Esophagus muscularis mucosa (tissue), 4 donors: ENCODE data around the gene P2RX7. TPM values are rescaled to one million over a fixed set of nuclear protein-coding genes. Genes with fewer than 3 reads are reported as not detected.

Experiments used
- DNase-seq: peaks from one replicate; pipeline ENCODE4 v3.0.0-alpha.2; 2017; ENCODE audit errors: extremely low spot score
- H3K27ac ChIP-seq, 4 donors: fragments of 200-600 bp; sonication (generic); replicated peaks in 1 of 4; 1 replicate in 3 of 4; 2 replicates in 1 of 4; pipeline ENCODE4 v1.5.1; 2016 to 2019; ENCODE audit warnings: mild to moderate bottlenecking in 1 of 4
- H3K27me3 ChIP-seq, 4 donors: fragments of 200-600 bp; sonication (generic); one replicate each; pipeline versions ENCODE4 v1.5.1 to v1.6.0; 2016 to 2019
- H3K36me3 ChIP-seq, 4 donors: fragments of 200-600 bp; sonication (generic); one replicate each; pipeline ENCODE4 v1.5.1; 2016 to 2019
- H3K4me1 ChIP-seq, 4 donors: fragments of 200-600 bp; sonication (generic); one replicate each; pipeline ENCODE4 v1.5.1; 2016 to 2019
- H3K4me3 ChIP-seq, 4 donors: fragments of 200-600 bp; sonication (generic); 1 replicate in 2 of 4; 2 replicates in 2 of 4; pipeline ENCODE4 v1.5.1; 2016 to 2019; ENCODE audit warnings: mild to moderate bottlenecking in 4 of 4, moderate library complexity in 1 of 4
- H3K9me3 ChIP-seq, 4 donors: fragments of 200-600 bp; sonication (generic); 1 replicate in 3 of 4; 2 replicates in 1 of 4; pipeline ENCODE4 v1.5.1; 2016 to 2019
- CTCF ChIP-seq, 3 experiments: fragments of 200-600 bp in 2 of 3; fragments of 450-650 bp in 1 of 3; sonication (generic) in 2 of 3; IDR thresholded peaks; one replicate each; pipeline ENCODE4 v1.5.1; 2017 to 2019; ENCODE audit warnings: antibody characterized with exemption in 3 of 3, mild to moderate bottlenecking in 2 of 3, moderate library complexity in 1 of 3
- EP300 ChIP-seq: sonication (generic); formaldehyde crosslinking; IDR thresholded peaks from one replicate; pipeline ENCODE4 v1.6.1; 2017; ENCODE audit warnings: antibody characterized with exemption
- POLR2A ChIP-seq: fragments of 450-650 bp; IDR thresholded peaks from one replicate; pipeline ENCODE4 v1.6.1; 2017; ENCODE audit warnings: antibody characterized with exemption, moderate library complexity, mild to moderate bottlenecking, low read depth
- POLR2AphosphoS5 ChIP-seq, 2 donors: sonication (generic); formaldehyde crosslinking; IDR thresholded peaks; one replicate each; pipeline ENCODE4 v1.6.1; 2017; ENCODE audit warnings: antibody characterized with exemption in 2 of 2
- WGBS: methylation state at CpG from one replicate; pipeline ENCODE4 v1.1.5; 2018; 5-methylcytosine and 5-hydroxymethylcytosine counted together
- intact Hi-C: fragments of 100-400 bp; cut with DNase I; formaldehyde crosslinking; loops from one replicate; pipeline ENCODE4 v1.15.1; 2023
- total RNA-seq, 4 donors: library from RNA; depleted of rRNA; stranded (reverse); fragments of >200 nt; gene quantifications; one replicate each; pipeline versions ENCODE4 v1.1.0 to v1.2.1, GENCODE V29; 2016

P2RX7 gene
- total RNA-seq, 4 donors from 2014 or later = 1.5 to 4.3 (median 2.7) TPM

- peak; percentile 75 for DNase-seq
- Histone ChIP-seq H3K9me3 (no peaks in the 10 kb centered on the region), H3K27ac (no peak overlapping the region), H3K36me3 (no peaks in the 10 kb centered on the region), H3K4me3 (no peak overlapping the region), H3K4me1 (no peaks in the 10 kb centered on the region), H3K27me3 (peaks cover 0 to 12% (median 0%) of the 10 kb centered on the region in 4 donors)
- 88% methylated on average over 7 of the region's 10 CpGs for WGBS
- intact Hi-C loops = loop anchor here (10.0 kb wide), 1 partner anchor 505 kb away; the partner anchor contains the start of gene POP5
- TF ChIP-seq POLR2AphosphoS5 (IDR thresholded peaks at IDR 0.05) (no peak), CTCF (IDR thresholded peaks at IDR 0.05) (no peak), POLR2A (no peak), EP300 (no peak)
Measured at GRCh38 chr12:121089813-121090430, 42.8 kb upstream of the P2RX7 start.

- peaks cover 0 to 20% (median 1%) of the 10 kb centered on the region in 4 donors for H3K27me3 ChIP-seq
- DNase-seq = peak; percentile 74
- H3K4me1 ChIP-seq = peaks cover 2 to 8% (median 6%) of the 10 kb centered on the region in 4 donors
- TF ChIP-seq POLR2AphosphoS5 (IDR thresholded peaks at IDR 0.05) (no peak), POLR2A (no peak), CTCF (IDR thresholded peaks at IDR 0.05) (no peak), EP300 (no peak)
- no peak overlapping the region for H3K27ac ChIP-seq
- no peaks in the 10 kb centered on the region for H3K36me3 ChIP-seq
- no peak overlapping the region for H3K4me3 ChIP-seq
- WGBS = 71% methylated on average over 11 of the region's 11 CpGs
- no peaks in the 10 kb centered on the region for H3K9me3 ChIP-seq
- intact Hi-C loops = loop anchor here (10.0 kb wide), 1 partner anchor 506 kb away; the partner anchor contains the start of gene POP5
Measured at GRCh38 chr12:121090586-121091514, 41.8 kb upstream of the P2RX7 start.

GRCh38 chr12:121092034-121092433 lies 40.6 kb upstream of the P2RX7 start:
- no peak for DNase-seq
- H3K4me3 ChIP-seq = no peak overlapping the region
- no peaks in the 10 kb centered on the region for H3K36me3 ChIP-seq
- H3K27me3 ChIP-seq = peaks cover 0 to 29% (median 3%) of the 10 kb centered on the region in 4 donors
- H3K4me1 ChIP-seq = peaks cover 6 to 13% (median 11%) of the 10 kb centered on the region in 4 donors
- 91% methylated on average over 2 of the region's 2 CpGs for WGBS
- TF ChIP-seq POLR2A (no peak), EP300 (no peak), POLR2AphosphoS5 (IDR thresholded peaks at IDR 0.05) (no peak), CTCF (IDR thresholded peaks at IDR 0.05) (no peak)
- no peaks in the 10 kb centered on the region for H3K9me3 ChIP-seq
- intact Hi-C loops = loop anchor here (10.0 kb wide), 1 partner anchor 507 kb away; the partner anchor contains the start of gene POP5
- H3K27ac ChIP-seq = no peak overlapping the region

GRCh38 chr12:121093487-121093891 lies 39.2 kb upstream of the P2RX7 start:
- Histone ChIP-seq H3K4me1 (peaks cover 6 to 13% (median 11%) of the 10 kb centered on the region in 4 donors), H3K27ac (no peak overlapping the region), H3K27me3 (peaks cover 0 to 29% (median 3%) of the 10 kb centered on the region in 4 donors), H3K36me3 (no peaks in the 10 kb centered on the region), H3K9me3 (no peaks in the 10 kb centered on the region), H3K4me3 (no peak overlapping the region)
- intact Hi-C loops = loop anchor here (10.0 kb wide), 1 partner anchor 509 kb away; the partner anchor contains the start of gene POP5
- peak; percentile 80 for DNase-seq
- no CpG with 5 or more reads among the region's 31 CpGs for WGBS
- TF ChIP-seq POLR2A (no peak), EP300 (no peak), POLR2AphosphoS5 (IDR thresholded peaks at IDR 0.05) (no peak), CTCF (IDR thresholded peaks at IDR 0.05) (no peak)
